KBM-7 (cell line): ENCODE data around the gene ADAMTSL1.
"Not testable (repeated sequence)": the region's sequence is repeated elsewhere in the genome, so short reads cannot be mapped to it uniquely, and the experiment has no call there.

Experiments used
- DNase-seq: peaks from one replicate; pipeline ENCODE4 v3.0.0-alpha.2; 2015
- in situ Hi-C: fragments of 300-500 bp; cut with MboI; formaldehyde crosslinking; loops from 2 replicates; pipeline ENCODE4 v1.14.3; 2020; ENCODE audit warnings: low sequenced_read_pairs, low pct_unique_long_range_greater_than_20kb, mixed read lengths

The ADAMTSL1 gene

GRCh38 chr9:18922161-18922885 lies 448.4 kb downstream of the ADAMTSL1 start:
- in situ Hi-C loops, result no loop called here
- no peak for DNase-seq

- DNase-seq, result no peak
- in situ Hi-C loops, result no loop called here
Measured at GRCh38 chr9:18923167-18923566, 449.2 kb downstream of the ADAMTSL1 start.

- DNase-seq, result no peak
- in situ Hi-C loops, result no loop called here
Measured at GRCh38 chr9:18923671-18924430, 449.9 kb downstream of the ADAMTSL1 start.

- in situ Hi-C loops, result no loop called here
- DNase-seq, result no peak
Measured at GRCh38 chr9:18925880-18926279, 451.9 kb downstream of the ADAMTSL1 start.

- DNase-seq, result no peak
- in situ Hi-C loops, result no loop called here
Measured at GRCh38 chr9:18926513-18926912, 452.6 kb downstream of the ADAMTSL1 start.

GRCh38 chr9:18928711-18929110 lies 454.8 kb downstream of the ADAMTSL1 start:
- in situ Hi-C loops, result no loop called here
- DNase-seq, result no peak

GRCh38 chr9:18930611-18931010 lies 456.7 kb downstream of the ADAMTSL1 start:
- DNase-seq, in situ Hi-C loops: not testable (repeated sequence)

GRCh38 chr9:18935541-18935940 lies 461.6 kb downstream of the ADAMTSL1 start:
- DNase-seq, result no peak
- in situ Hi-C loops, result no loop called here

- in situ Hi-C loops, result no loop called here
- no peak for DNase-seq
Measured at GRCh38 chr9:18936094-18936871, 462.3 kb downstream of the ADAMTSL1 start.

- in situ Hi-C loops, result no loop called here
- DNase-seq, result no peak
Measured at GRCh38 chr9:18939943-18940342, 466.0 kb downstream of the ADAMTSL1 start.

- in situ Hi-C loops, result no loop called here
- DNase-seq, result no peak
Measured at GRCh38 chr9:18941060-18941740, 467.2 kb downstream of the ADAMTSL1 start.

GRCh38 chr9:18942801-18943200 lies 468.8 kb downstream of the ADAMTSL1 start:
- no peak for DNase-seq
- in situ Hi-C loops, result no loop called here

GRCh38 chr9:18947892-18948339 lies 474.0 kb downstream of the ADAMTSL1 start:
- DNase-seq, result peak; percentile 10
- in situ Hi-C loops, result no loop called here

- in situ Hi-C loops, result no loop called here
Measured at GRCh38 chr9:18951936-18952335, 478.0 kb downstream of the ADAMTSL1 start.

GRCh38 chr9:18955626-18956025 lies 481.7 kb downstream of the ADAMTSL1 start:
- in situ Hi-C loops, result no loop called here
- no peak for DNase-seq

More at GRCh38 chr9:18951936-18952335, 478.0 kb downstream of the ADAMTSL1 start:
- no peak for DNase-seq
